Globus pallidus (tissue), 1 donor: ENCODE results near the gene PKD2L1.
"Not testable (repeated sequence)": the region's sequence is repeated elsewhere in the genome, so short reads cannot be mapped to it uniquely, and the experiment has no call there.

Experiments used
- DNase-seq: peaks from one replicate; pipeline ENCODE4 v3.0.0-alpha.2; 2015; ENCODE audit warnings: low spot score

PKD2L1 gene

GRCh38 chr10:100330079-100330478, at the start of gene PKD2L1:
PKD2L1 (minus strand) TSS chr10:100330228; CDS start chr10:100330103, 125 bp downstream.
- no peak for DNase-seq

GRCh38 chr10:100377830-100378229, 47.8 kb upstream of the PKD2L1 start:
- no peak for DNase-seq

- DNase-seq, result not testable (repeated sequence)
Observed at GRCh38 chr10:100376656-100377055, 46.6 kb upstream of the PKD2L1 start.

DNA sequence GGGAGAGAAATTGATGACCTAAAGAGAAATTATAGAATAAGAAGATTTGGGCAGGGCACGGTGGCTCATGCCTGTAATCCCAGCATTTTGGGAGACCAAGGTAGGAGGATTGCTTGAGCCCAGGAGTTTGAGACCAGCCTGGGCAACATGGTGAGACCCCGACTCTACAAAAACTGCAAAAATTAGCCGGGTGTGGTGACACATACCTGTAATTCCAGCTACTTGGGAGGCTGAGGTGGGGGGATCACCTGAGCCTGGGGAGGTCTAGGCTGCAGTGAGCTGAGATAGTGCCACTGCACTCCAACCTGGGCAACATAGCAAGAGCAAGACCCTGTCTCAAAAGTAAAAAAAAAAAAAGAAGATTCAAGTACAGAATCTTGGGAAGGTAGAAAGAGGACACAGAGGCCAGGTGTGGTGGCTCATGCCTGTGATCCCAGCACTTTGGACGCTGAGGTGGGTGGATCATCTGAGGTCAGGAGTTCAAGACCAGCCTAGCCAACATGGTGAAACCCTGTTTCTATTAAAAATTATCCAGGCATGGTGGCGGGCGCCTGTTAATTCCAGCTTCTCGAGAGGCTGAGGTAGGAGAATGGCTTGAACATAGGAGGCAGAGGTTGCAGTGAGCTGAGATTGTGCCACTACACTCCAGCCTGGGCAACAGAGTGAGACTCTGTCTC, 44.8 kb upstream of the PKD2L1 start:
- DNase-seq, result not testable (repeated sequence)

DNA sequence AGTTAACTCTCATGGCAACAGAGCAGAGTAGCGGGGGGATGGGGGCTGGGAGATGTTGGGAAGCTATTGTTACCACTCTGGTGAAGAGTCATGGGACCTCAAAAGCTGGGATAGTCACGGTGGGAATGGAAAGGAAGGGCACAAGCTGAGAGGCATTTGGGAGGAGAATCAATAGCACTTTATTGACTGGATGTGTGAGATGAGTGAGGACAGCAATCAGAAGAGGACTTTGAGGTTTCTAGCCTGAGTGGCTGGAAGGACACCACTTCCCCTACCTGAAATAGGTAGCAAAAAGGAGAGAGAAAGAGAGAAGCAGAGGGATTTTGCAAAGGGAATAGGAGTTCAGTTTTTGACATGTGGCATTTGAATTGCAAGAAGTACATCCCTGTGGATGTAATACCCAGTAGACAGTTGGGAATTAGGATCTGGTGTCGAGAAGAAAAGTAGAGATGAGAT, 44.2 kb upstream of the PKD2L1 start:
- DNase-seq, result no peak

- peak; percentile 99 for DNase-seq
Observed at GRCh38 chr10:100373298-100374199, 43.5 kb upstream of the PKD2L1 start.

DNA sequence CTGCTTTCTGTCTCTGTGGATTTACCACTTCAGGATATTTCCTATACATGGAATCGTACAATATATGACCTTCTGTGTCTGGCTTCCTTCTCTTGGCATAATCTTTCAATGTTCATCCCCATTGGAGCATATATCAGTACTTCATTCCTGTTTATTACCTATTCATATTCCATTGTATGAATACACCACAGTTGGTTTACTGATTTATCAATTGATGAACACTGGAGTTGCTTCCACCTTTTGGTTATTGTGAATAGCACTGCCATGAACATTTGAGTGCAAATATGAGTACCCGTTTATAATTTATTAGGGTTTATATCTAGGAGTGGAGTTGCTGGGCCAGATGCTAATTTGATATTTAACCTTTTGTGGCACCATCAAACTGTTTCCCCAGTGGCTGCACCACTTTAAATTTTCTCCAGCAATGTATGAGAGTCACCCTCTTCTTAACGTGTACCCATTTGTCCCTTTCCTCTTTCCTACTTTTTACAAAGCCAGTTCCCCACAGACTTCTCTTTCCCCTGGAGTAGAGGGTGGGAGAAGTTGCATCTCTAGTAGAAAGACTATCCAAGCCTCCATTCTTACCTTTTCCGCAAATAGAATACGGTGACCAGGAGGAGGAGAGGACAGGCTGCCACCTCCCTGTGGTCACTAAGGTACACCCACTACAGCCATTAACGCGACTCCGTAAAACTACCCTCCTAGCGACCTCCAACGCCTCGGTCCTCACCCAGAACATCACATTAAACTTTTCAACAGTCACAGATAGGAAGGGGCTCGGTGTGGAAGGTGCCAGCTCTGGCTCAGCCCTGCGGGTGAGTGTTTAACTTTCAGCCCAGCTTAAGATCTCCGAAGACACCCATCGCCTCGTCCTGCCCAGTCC, 42.6 kb upstream of the PKD2L1 start:
- no peak for DNase-seq

- DNase-seq, result no peak
Observed at GRCh38 chr10:100371482-100372027, 41.5 kb upstream of the PKD2L1 start.

- peak; percentile 92 for DNase-seq
Observed at GRCh38 chr10:100370714-100371481, 40.9 kb upstream of the PKD2L1 start.

- no peak for DNase-seq
Observed at GRCh38 chr10:100368721-100369120, 38.7 kb upstream of the PKD2L1 start.

GRCh38 chr10:100364735-100365391, 34.8 kb upstream of the PKD2L1 start:
- DNase-seq, result peak; percentile 67

DNA sequence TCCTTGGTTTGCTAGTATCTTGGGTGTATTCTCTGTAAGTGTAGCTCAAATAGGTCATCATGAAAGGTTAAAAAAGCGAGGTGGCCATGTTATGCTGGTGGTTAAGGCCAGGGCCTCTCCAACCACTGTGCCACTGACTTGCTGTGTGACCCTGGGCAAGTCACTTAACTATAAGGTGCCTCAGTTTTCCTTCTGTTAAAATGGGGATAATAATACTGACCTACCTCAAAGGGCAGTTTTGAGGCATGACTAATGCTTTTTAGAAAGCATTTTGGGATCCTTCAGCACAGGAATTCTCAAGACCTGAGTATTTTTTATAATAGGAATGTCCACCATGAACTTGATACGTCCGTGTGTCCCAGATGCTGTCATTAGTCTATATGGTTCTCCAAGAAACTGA, 34.1 kb upstream of the PKD2L1 start:
- DNase-seq, result no peak

DNA sequence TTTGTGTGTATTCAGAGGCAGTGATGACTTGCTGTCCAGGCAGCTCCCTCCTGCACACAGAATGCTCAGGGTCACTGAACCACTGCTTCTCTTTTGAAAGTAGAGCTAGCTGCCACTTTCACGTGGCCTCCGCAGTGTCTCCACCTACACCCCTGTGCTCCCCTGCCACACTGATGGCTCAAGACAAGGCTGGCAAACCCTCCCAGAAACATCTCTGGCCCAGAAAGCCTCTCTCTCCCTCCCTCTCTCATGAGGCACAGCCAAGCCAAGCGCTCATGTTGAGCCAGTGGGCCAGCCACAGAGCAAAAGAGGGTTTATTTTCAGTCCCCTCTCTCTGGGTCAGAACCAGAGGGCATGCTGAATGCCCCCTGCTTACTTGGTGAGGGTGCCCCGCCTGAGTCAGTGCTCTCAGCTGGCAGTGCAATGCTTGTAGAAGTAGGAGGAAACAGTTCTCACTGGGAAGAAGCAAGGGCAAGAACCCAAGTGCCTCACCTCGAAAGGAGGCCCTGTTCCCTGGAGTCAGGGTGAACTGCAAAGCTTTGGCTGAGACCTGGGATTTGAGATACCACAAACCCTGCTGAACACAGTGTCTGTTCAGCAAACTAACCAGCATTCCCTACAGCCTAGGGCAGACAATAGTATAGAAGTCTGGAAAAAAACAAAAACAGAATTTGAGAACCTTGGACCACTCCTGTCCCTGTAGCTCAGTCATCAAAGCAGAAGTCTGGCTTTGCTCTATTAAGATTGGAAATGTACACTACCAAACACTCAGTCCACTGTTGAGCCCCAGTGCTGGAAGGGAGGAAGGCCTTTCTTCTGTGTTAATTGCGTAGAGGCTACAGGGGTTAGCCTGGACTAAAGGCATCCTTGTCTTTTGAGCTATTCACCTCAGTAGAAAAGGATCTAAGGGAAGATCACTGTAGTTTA, 32.8 kb upstream of the PKD2L1 start:
- peak; percentile 76 for DNase-seq

GRCh38 chr10:100360234-100360633, 30.2 kb upstream of the PKD2L1 start:
- no peak for DNase-seq

GRCh38 chr10:100359529-100360150, 29.6 kb upstream of the PKD2L1 start:
- DNase-seq, result no peak

DNA sequence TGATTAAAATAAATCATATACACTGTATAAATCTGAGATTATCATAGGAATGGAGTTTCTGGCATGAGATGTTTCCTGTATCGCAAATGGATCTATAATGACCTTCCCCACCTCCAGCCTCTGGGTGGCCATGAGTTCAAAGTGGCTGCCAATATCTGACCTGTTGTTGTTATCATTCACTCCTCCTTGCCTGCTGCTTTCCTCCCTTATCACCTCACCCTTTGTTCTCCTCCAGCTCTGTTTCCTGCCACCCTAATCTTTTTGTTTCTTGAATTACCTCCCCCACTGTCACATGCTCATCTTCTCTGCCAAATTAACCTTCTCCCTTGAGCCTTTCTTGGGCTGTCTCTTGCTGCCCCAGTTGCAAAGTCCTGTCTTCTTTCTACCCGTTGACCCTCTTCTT, 29.0 kb upstream of the PKD2L1 start:
- no peak for DNase-seq

DNA sequence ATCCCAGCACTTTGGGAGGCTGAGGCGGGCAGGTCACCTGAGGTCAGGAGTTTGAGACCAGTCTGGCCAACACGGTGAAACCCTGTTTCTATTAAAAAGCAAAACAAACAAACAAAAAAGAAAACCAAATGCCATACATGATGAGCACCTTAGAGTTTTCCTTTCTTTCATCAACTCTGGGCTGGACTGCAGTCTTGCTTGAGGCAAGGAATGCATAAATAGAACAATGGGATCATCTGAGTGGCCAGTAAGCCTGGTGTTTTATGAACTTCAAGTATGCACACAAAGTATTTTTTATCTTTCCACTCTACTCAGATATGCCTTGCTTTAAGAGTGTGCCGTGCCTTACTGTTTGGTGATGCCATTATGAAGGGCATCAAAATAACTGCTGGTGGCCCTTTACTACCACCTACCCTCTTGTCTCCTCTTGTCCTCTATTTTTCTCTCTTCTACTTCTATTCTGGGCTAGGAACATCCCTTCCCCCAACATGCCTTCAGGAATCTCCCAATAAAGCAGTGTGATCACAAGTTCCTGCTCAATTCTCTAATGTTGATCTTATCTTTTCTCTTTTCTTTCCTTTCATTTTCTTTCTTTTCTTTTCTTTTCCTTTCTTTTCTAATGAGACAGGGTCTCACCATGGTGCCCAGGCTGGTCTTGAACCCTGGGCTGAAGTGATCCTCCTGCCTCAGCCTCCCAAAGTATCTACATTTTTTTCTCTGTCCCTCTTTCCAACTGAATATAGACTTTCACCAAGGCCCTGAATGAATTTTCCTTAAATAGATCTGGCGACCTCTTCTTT, 27.2 kb upstream of the PKD2L1 start:
- no peak for DNase-seq
